ENCODE results near the gene IRF7. TPM values are rescaled to one million over a fixed set of nuclear protein-coding genes. Genes with fewer than 3 reads are reported as not detected.
"Not testable (repeated sequence)": the region's sequence is repeated elsewhere in the genome, so short reads cannot be mapped to it uniquely, and the experiment has no call there.

Gene IRF7
- total RNA-seq, 2 experiments from 2014 or later, result 120 to 136 TPM

GRCh38 chr11:654444-654843, 38.7 kb upstream of the IRF7 start:
- H3K27me3 Mint-ChIP-seq (ENCODE audit: low read depth); H3K36me3 Mint-ChIP-seq (ENCODE audit: low read depth); H3K4me3 Mint-ChIP-seq; H3K9me3 Mint-ChIP-seq (ENCODE audit: insufficient read depth); POLR2A ChIA-PET; ATAC-seq; CTCF ChIA-PET; DNase-seq; H3K27ac Mint-ChIP-seq; H3K4me1 Mint-ChIP-seq (ENCODE audit: low read depth): not testable (repeated sequence)

- Mint-ChIP-seq H3K4me1 (ENCODE audit: low read depth) (no peaks in the 10 kb centered on the region), H3K27ac (no peak overlapping the region), H3K4me3 (no peak overlapping the region), H3K27me3 (ENCODE audit: low read depth) (no peaks in the 10 kb centered on the region), H3K36me3 (ENCODE audit: low read depth) (peaks cover 9% of the 10 kb centered on the region), H3K9me3 (ENCODE audit: insufficient read depth) (no peaks in the 10 kb centered on the region)
- ChIA-PET POLR2A (no interaction called here), CTCF (no interaction called here)
- DNase-seq, result no peak
- ATAC-seq, result no peak
These were observed 38.1 kb upstream of the IRF7 start for GRCh38 chr11:653837-654236.

GRCh38 chr11:653136-653535, 37.4 kb upstream of the IRF7 start:
- POLR2A ChIA-PET; H3K9me3 Mint-ChIP-seq (ENCODE audit: insufficient read depth); H3K4me1 Mint-ChIP-seq (ENCODE audit: low read depth); DNase-seq; H3K36me3 Mint-ChIP-seq (ENCODE audit: low read depth); H3K27ac Mint-ChIP-seq; CTCF ChIA-PET; H3K4me3 Mint-ChIP-seq; H3K27me3 Mint-ChIP-seq (ENCODE audit: low read depth); ATAC-seq: not testable (repeated sequence)

- Mint-ChIP-seq H3K27me3 (ENCODE audit: low read depth) (no peaks in the 10 kb centered on the region), H3K9me3 (ENCODE audit: insufficient read depth) (no peaks in the 10 kb centered on the region), H3K27ac (no peak overlapping the region), H3K36me3 (ENCODE audit: low read depth) (peaks cover 14% of the 10 kb centered on the region), H3K4me3 (no peak overlapping the region), H3K4me1 (ENCODE audit: low read depth) (peaks cover 2% of the 10 kb centered on the region)
- ChIA-PET CTCF (no interaction called here), POLR2A (interaction anchor here (0.6 kb wide), 1 partner anchor 73 kb away, joined by 3 read pairs; no protein-coding TSS in a partner anchor)
- no peak for DNase-seq
- no peak for ATAC-seq
These were observed 34.7 kb upstream of the IRF7 start for GRCh38 chr11:650482-650881.

GRCh38 chr11:647672-648158, 32.0 kb upstream of the IRF7 start:
- H3K9me3 Mint-ChIP-seq (ENCODE audit: insufficient read depth); H3K4me3 Mint-ChIP-seq; POLR2A ChIA-PET; DNase-seq; H3K27me3 Mint-ChIP-seq (ENCODE audit: low read depth); H3K4me1 Mint-ChIP-seq (ENCODE audit: low read depth); CTCF ChIA-PET; H3K27ac Mint-ChIP-seq; ATAC-seq: not testable (repeated sequence)
- peaks cover 12% of the 10 kb centered on the region for H3K36me3 Mint-ChIP-seq (ENCODE audit: low read depth)

GRCh38 chr11:646214-646613, 30.5 kb upstream of the IRF7 start:
- POLR2A ChIA-PET, result no interaction called here
- ATAC-seq (no peak), DNase-seq (no peak)
- no peaks in the 10 kb centered on the region for H3K27me3 Mint-ChIP-seq (ENCODE audit: low read depth)
- H3K4me1 Mint-ChIP-seq (ENCODE audit: low read depth), result peaks cover 2% of the 10 kb centered on the region
- peaks cover 8% of the 10 kb centered on the region for H3K36me3 Mint-ChIP-seq (ENCODE audit: low read depth)
- no peak overlapping the region for H3K4me3 Mint-ChIP-seq
- CTCF ChIA-PET, result interaction anchor here (1.5 kb wide), 1 partner anchor 80 kb away, joined by 4 read pairs; no protein-coding TSS in a partner anchor
- H3K9me3 Mint-ChIP-seq (ENCODE audit: insufficient read depth), result no peaks in the 10 kb centered on the region
- H3K27ac Mint-ChIP-seq, result no peak overlapping the region

GRCh38 chr11:645536-645935, 29.8 kb upstream of the IRF7 start:
- Mint-ChIP-seq H3K4me3 (no peak overlapping the region), H3K27me3 (ENCODE audit: low read depth) (no peaks in the 10 kb centered on the region), H3K36me3 (ENCODE audit: low read depth) (peaks cover 8% of the 10 kb centered on the region), H3K27ac (no peak overlapping the region), H3K9me3 (ENCODE audit: insufficient read depth) (no peaks in the 10 kb centered on the region), H3K4me1 (ENCODE audit: low read depth) (peaks cover 7% of the 10 kb centered on the region)
- DNase-seq (no peak), ATAC-seq (no peak)
- CTCF ChIA-PET, result no interaction called here
- POLR2A ChIA-PET, result no interaction called here

GRCh38 chr11:643849-644738, 28.3 kb upstream of the IRF7 start:
- Mint-ChIP-seq H3K27ac (no peak overlapping the region), H3K4me1 (ENCODE audit: low read depth) (peaks cover 10% of the 10 kb centered on the region), H3K27me3 (ENCODE audit: low read depth) (peaks cover 5% of the 10 kb centered on the region), H3K36me3 (ENCODE audit: low read depth) (peaks cover 5% of the 10 kb centered on the region), H3K4me3 (no peak overlapping the region), H3K9me3 (ENCODE audit: insufficient read depth) (no peaks in the 10 kb centered on the region)
- POLR2A ChIA-PET, result no interaction called here
- ATAC-seq (no peak), DNase-seq (no peak)
- CTCF ChIA-PET, result no interaction called here

- peaks cover 5% of the 10 kb centered on the region for H3K36me3 Mint-ChIP-seq (ENCODE audit: low read depth)
- H3K9me3 Mint-ChIP-seq (ENCODE audit: insufficient read depth), result no peaks in the 10 kb centered on the region
- peaks cover 10% of the 10 kb centered on the region for H3K4me1 Mint-ChIP-seq (ENCODE audit: low read depth)
- no peak for DNase-seq
- no peak overlapping the region for H3K4me3 Mint-ChIP-seq
- peaks cover 12% of the 10 kb centered on the region for H3K27me3 Mint-ChIP-seq (ENCODE audit: low read depth)
- CTCF ChIA-PET, result no interaction called here
- ATAC-seq, result no peak
- POLR2A ChIA-PET, result no interaction called here
- no peak overlapping the region for H3K27ac Mint-ChIP-seq
These were observed 27.6 kb upstream of the IRF7 start for GRCh38 chr11:643366-643765.

- H3K36me3 Mint-ChIP-seq (ENCODE audit: low read depth), result peaks cover 4% of the 10 kb centered on the region
- H3K27ac Mint-ChIP-seq, result no peak overlapping the region
- no peak overlapping the region for H3K4me3 Mint-ChIP-seq
- CTCF ChIA-PET, result no interaction called here
- no peaks in the 10 kb centered on the region for H3K9me3 Mint-ChIP-seq (ENCODE audit: insufficient read depth)
- peaks cover 20% of the 10 kb centered on the region for H3K27me3 Mint-ChIP-seq (ENCODE audit: low read depth)
- H3K4me1 Mint-ChIP-seq (ENCODE audit: low read depth), result peaks cover 16% of the 10 kb centered on the region
- DNase-seq (no peak), ATAC-seq (no peak)
- POLR2A ChIA-PET, result interaction anchor here (1.1 to 1.6 kb wide), 2 partner anchors 26 to 57 kb away, joined by 3 to 6 read pairs; partner anchors contain the start of gene IRF7
These were observed 26.1 kb upstream of the IRF7 start for GRCh38 chr11:641806-642370.

GRCh38 chr11:640021-640706, 24.4 kb upstream of the IRF7 start:
- no peak for ATAC-seq
- Mint-ChIP-seq H3K4me1 (ENCODE audit: low read depth) (peaks cover 16% of the 10 kb centered on the region), H3K36me3 (ENCODE audit: low read depth) (peaks cover 4% of the 10 kb centered on the region), H3K9me3 (ENCODE audit: insufficient read depth) (no peaks in the 10 kb centered on the region), H3K27ac (peak overlapping the region; percentile 61), H3K27me3 (ENCODE audit: low read depth) (peaks cover 32% of the 10 kb centered on the region), H3K4me3 (no peak overlapping the region)
- DNase-seq, result no peak
- ChIA-PET CTCF (no interaction called here), POLR2A (interaction anchor here (0.7 kb wide), 1 partner anchor 26 kb away, joined by 3 read pairs; no protein-coding TSS in a partner anchor)

GRCh38 chr11:639332-639955, 23.7 kb upstream of the IRF7 start:
- CTCF ChIA-PET, result no interaction called here
- POLR2A ChIA-PET, result no interaction called here

More at GRCh38 chr11:639332-639955, 23.7 kb upstream of the IRF7 start:
- H3K27me3 Mint-ChIP-seq (ENCODE audit: low read depth), result peaks cover 32% of the 10 kb centered on the region
- H3K4me3 Mint-ChIP-seq, result no peak overlapping the region
- ATAC-seq (peak; percentile 32), DNase-seq (no peak)
- H3K9me3 Mint-ChIP-seq (ENCODE audit: insufficient read depth), result no peaks in the 10 kb centered on the region
- peaks cover 4% of the 10 kb centered on the region for H3K36me3 Mint-ChIP-seq (ENCODE audit: low read depth)
- peaks cover 16% of the 10 kb centered on the region for H3K4me1 Mint-ChIP-seq (ENCODE audit: low read depth)
- H3K27ac Mint-ChIP-seq, result no peak overlapping the region
